Measurements from ENCODE around the gene SCUBE1. TPM values are rescaled to one million over a fixed set of nuclear protein-coding genes. Genes with fewer than 3 reads are reported as not detected.

The SCUBE1 gene
- total RNA-seq, 4 donors from 2014 or later, result 0.38 to 4.0 (median 2.1) TPM

- Histone ChIP-seq H3K27me3 (peaks cover 0 to 6% (median 0%) of the 10 kb centered on the region in 4 donors), H3K36me3 (no peaks in the 10 kb centered on the region), H3K27ac (peak overlapping the region in 3 of 4 donors; percentile 22 to 64 (median 39)), H3K4me1 (peaks cover 0 to 31% (median 19%) of the 10 kb centered on the region in 3 donors), H3K9me3 (no peaks in the 10 kb centered on the region), H3K4me3 (peak overlapping the region in 1 of 4 donors; percentile 4)
- 7 to 10% methylated on average over 23 to 24 of the region's 27 CpGs for WGBS, 2 donors
- TF ChIP-seq CTCF (IDR thresholded peaks at IDR 0.05) (no peak), POLR2A (IDR thresholded peaks at IDR 0.05) (no peak)
- no peak for DNase-seq
- intact Hi-C loops (cut with DNase I), result no loop called here
These were observed 79.3 kb downstream of the SCUBE1 start for GRCh38 chr22:43263645-43264514.

- DNase-seq, result no peak
- WGBS, 2 donors, result 67 to 69% methylated on average over 6 to 9 of the region's 19 CpGs
- peak overlapping the region in 1 of 4 donors; percentile 4 for H3K4me3 ChIP-seq
- no peak for TF ChIP-seq POLR2A (IDR thresholded peaks at IDR 0.05)
- no peak for TF ChIP-seq CTCF (IDR thresholded peaks at IDR 0.05)
- H3K36me3 ChIP-seq, result no peaks in the 10 kb centered on the region
- H3K9me3 ChIP-seq, result no peaks in the 10 kb centered on the region
- peak overlapping the region in 2 of 4 donors; percentile 22 to 64 for H3K27ac ChIP-seq
- intact Hi-C loops (cut with DNase I), result no loop called here
- H3K27me3 ChIP-seq, result peaks cover 0 to 6% (median 0%) of the 10 kb centered on the region in 4 donors
- peaks cover 0 to 31% (median 19%) of the 10 kb centered on the region in 3 donors for H3K4me1 ChIP-seq
These were observed 80.1 kb downstream of the SCUBE1 start for GRCh38 chr22:43262990-43263644.

- Histone ChIP-seq H3K36me3 (no peaks in the 10 kb centered on the region), H3K4me3 (no peak overlapping the region), H3K9me3 (no peaks in the 10 kb centered on the region), H3K27ac (no peak overlapping the region), H3K27me3 (no peaks in the 10 kb centered on the region), H3K4me1 (peaks cover 0 to 31% (median 19%) of the 10 kb centered on the region in 3 donors)
- 63 to 79% methylated on average over 2 to 3 of the region's 17 CpGs for WGBS, 2 donors
- no peak for DNase-seq
- TF ChIP-seq POLR2A (IDR thresholded peaks at IDR 0.05), result no peak
- TF ChIP-seq CTCF (IDR thresholded peaks at IDR 0.05), result no peak
- intact Hi-C loops (cut with DNase I), result no loop called here
These were observed 82.6 kb downstream of the SCUBE1 start for GRCh38 chr22:43260331-43261231.

GRCh38 chr22:43257961-43258360 is 85.2 kb downstream of the SCUBE1 start:
- no peak for DNase-seq
- 57% methylated on average over 3 of the region's 20 CpGs; no CpG with 5 or more reads in 1 of the 2 donors for WGBS, 2 donors
- Histone ChIP-seq H3K4me3 (no peak overlapping the region), H3K27ac (no peak overlapping the region), H3K4me1 (peaks cover 0 to 6% (median 0%) of the 10 kb centered on the region in 3 donors), H3K36me3 (no peaks in the 10 kb centered on the region), H3K9me3 (no peaks in the 10 kb centered on the region), H3K27me3 (no peaks in the 10 kb centered on the region)
- intact Hi-C loops (cut with DNase I), result no loop called here
- no peak for TF ChIP-seq POLR2A (IDR thresholded peaks at IDR 0.05)
- no peak for TF ChIP-seq CTCF (IDR thresholded peaks at IDR 0.05)

Data from esophagus squamous epithelium (tissue), 5 donors.